ENCODE results near the gene STING1.
"Not testable (repeated sequence)": the region's sequence is repeated elsewhere in the genome, so short reads cannot be mapped to it uniquely, and the experiment has no call there.

Gene STING1

DNA sequence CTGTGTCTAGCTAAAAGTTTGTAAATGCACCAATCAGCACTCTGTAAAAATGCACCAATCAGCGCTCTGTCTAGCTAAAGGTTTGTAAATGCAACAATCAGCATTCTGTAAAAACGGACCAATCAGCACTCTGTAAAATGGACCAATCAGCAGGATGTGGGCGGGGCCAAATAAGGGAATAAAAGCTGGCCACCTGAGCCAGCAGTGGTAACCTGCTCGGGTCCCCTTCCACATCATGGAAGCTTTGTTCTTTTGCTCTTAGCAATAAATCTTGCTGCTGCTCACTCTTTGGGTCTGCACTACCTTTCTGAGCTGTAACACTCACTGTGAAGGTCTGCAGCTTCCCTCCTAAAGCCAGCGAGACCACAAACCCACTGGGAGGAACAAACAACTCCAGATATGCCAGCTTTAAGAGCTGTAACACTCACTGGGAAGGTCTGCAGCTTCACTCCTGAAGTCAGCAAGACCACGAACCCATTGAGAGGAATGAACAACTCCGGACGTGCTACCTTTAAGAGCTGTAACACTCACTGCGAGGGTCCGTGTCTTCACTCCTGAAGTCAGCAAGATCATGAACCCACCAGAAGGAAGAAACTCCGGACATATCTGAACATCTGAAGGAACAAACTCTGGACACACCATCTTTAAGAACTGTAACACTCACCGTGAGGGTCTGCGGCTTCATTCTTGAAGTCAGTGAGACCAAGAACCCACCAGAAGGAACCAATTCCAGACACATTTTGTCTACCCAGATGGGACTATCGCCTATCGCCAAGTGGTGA lies 20.7 kb upstream of the STING1 start:
- not testable (repeated sequence) for H3K4me1 ChIP-seq (ENCODE audit: insufficient read depth, low read length, poor library complexity, severe bottlenecking); H4K20me1 ChIP-seq (ENCODE audit: insufficient read depth, low read length, poor library complexity, severe bottlenecking); H3K9ac ChIP-seq (ENCODE audit: low read depth, low read length, poor library complexity, severe bottlenecking); H3F3A ChIP-seq (ENCODE audit: low read depth); H3K27me3 ChIP-seq (ENCODE audit: insufficient read depth, low read length, poor library complexity, severe bottlenecking); H3K9me3 ChIP-seq (ENCODE audit: insufficient read depth, low read depth, low read length); H3K36me3 ChIP-seq (ENCODE audit: insufficient read depth, low read length); H3K79me2 ChIP-seq (ENCODE audit: insufficient read depth, low read length); H3K9me2 ChIP-seq (replicated peaks; ENCODE audit: low read depth, low read length); H3K4me3 ChIP-seq (ENCODE audit: low read length, poor library complexity, severe bottlenecking); H2AFZ ChIP-seq (ENCODE audit: low read length); H3K4me2 ChIP-seq (ENCODE audit: low read depth, low read length, poor library complexity, severe bottlenecking)

DNA sequence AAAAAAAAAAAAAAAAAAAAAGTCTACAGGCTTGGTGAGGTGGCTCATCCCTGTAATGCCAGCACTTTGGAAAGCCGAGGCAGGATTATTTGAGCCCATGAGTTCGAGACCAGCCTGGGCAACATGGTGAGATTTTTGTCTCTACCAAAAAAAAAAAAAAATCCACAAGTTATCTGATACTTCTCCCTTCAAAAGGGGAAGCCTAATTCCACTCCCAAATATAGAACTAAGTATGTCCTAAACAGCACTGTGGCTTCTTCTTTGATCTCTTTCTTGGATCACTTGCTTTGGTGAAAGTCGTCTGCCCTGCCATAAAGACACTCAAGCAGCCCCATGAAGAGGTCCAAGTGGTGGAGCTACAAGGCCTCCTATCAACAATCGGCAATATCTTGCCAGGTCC lies 18.8 kb upstream of the STING1 start:
- H4K20me1 ChIP-seq (ENCODE audit: insufficient read depth, low read length, poor library complexity, severe bottlenecking) = no peaks in the 10 kb centered on the region
- H3K27me3 ChIP-seq (ENCODE audit: insufficient read depth, low read length, poor library complexity, severe bottlenecking) = no peaks in the 10 kb centered on the region
- no peaks in the 10 kb centered on the region for H3K9me2 ChIP-seq (replicated peaks; ENCODE audit: low read depth, low read length)
- no peak overlapping the region for H2AFZ ChIP-seq (ENCODE audit: low read length)
- H3K4me1 ChIP-seq (ENCODE audit: insufficient read depth, low read length, poor library complexity, severe bottlenecking) = peaks cover 3% of the 10 kb centered on the region
- TF ChIP-seq EZH2phosphoT487 (IDR thresholded peaks at IDR 0.05; ENCODE audit: borderline replicate concordance) = no peak
- TF ChIP-seq, protein P1, sequence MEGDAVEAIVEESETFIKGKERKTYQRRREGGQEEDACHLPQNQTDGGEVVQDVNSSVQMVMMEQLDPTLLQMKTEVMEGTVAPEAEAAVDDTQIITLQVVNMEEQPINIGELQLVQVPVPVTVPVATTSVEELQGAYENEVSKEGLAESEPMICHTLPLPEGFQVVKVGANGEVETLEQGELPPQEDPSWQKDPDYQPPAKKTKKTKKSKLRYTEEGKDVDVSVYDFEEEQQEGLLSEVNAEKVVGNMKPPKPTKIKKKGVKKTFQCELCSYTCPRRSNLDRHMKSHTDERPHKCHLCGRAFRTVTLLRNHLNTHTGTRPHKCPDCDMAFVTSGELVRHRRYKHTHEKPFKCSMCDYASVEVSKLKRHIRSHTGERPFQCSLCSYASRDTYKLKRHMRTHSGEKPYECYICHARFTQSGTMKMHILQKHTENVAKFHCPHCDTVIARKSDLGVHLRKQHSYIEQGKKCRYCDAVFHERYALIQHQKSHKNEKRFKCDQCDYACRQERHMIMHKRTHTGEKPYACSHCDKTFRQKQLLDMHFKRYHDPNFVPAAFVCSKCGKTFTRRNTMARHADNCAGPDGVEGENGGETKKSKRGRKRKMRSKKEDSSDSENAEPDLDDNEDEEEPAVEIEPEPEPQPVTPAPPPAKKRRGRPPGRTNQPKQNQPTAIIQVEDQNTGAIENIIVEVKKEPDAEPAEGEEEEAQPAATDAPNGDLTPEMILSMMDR (conservative IDR thresholded peaks at IDR 0.05; ENCODE audit: low read length) = no peak
- no peak overlapping the region for H3K4me2 ChIP-seq (ENCODE audit: low read depth, low read length, poor library complexity, severe bottlenecking)
- H3K9me3 ChIP-seq (ENCODE audit: insufficient read depth, low read depth, low read length) = no peaks in the 10 kb centered on the region
- H3F3A ChIP-seq (ENCODE audit: low read depth) = no peaks in the 10 kb centered on the region
- H3K36me3 ChIP-seq (ENCODE audit: insufficient read depth, low read length) = no peaks in the 10 kb centered on the region
- H3K9ac ChIP-seq (ENCODE audit: low read depth, low read length, poor library complexity, severe bottlenecking) = no peak overlapping the region
- H3K4me3 ChIP-seq (ENCODE audit: low read length, poor library complexity, severe bottlenecking) = no peak overlapping the region
- H3K79me2 ChIP-seq (ENCODE audit: insufficient read depth, low read length) = no peaks in the 10 kb centered on the region

DNA sequence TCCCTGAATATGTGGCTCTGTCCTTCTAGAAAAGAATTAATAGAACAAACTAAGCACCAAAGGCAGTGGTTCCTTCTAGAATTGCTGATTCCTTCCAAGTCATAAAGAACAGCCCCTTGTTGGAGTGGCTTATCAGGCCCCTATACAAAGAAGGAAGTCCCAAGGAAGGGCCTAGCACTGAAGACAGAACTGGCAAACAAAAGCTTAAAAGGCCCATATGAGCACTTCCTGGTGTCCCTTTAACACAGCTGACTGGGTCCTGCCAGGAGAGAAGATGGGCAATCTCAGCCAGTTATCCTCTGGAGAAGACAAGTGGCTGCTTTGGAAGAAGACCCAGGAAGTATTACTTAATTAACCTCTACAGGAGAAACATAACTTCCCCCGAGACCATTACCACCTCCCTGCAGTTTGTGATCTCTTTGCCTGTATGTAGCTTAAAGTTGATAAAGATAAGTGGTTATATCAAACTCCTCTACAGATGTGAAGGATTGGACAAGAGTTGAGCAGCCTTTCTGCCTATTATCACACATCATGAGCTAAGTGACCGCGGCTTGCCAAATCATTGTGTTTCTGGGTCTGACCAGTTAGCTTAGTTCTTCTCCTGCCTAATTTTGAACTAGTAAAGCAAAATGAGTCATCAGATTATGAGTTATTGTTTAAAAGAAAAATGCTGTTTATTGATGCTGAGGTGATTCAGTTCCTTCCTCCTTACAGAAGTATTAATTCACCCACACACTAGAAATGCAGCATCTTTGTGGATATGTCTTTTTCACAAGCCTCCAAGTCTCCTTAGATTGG lies 13.3 kb upstream of the STING1 start:
- no peaks in the 10 kb centered on the region for H3K9me3 ChIP-seq (ENCODE audit: insufficient read depth, low read depth, low read length)
- no peak overlapping the region for H3K9ac ChIP-seq (ENCODE audit: low read depth, low read length, poor library complexity, severe bottlenecking)
- H2AFZ ChIP-seq (ENCODE audit: low read length) = peak overlapping the region; percentile 83
- H3K79me2 ChIP-seq (ENCODE audit: insufficient read depth, low read length) = no peaks in the 10 kb centered on the region
- no peaks in the 10 kb centered on the region for H3F3A ChIP-seq (ENCODE audit: low read depth)
- TF ChIP-seq EZH2phosphoT487 (IDR thresholded peaks at IDR 0.05; ENCODE audit: borderline replicate concordance) = no peak
- TF ChIP-seq, protein P1 (conservative IDR thresholded peaks at IDR 0.05; ENCODE audit: low read length) = no peak
- no peaks in the 10 kb centered on the region for H4K20me1 ChIP-seq (ENCODE audit: insufficient read depth, low read length, poor library complexity, severe bottlenecking)
- no peaks in the 10 kb centered on the region for H3K9me2 ChIP-seq (replicated peaks; ENCODE audit: low read depth, low read length)
- H3K4me2 ChIP-seq (ENCODE audit: low read depth, low read length, poor library complexity, severe bottlenecking) = no peak overlapping the region
- no peaks in the 10 kb centered on the region for H3K27me3 ChIP-seq (ENCODE audit: insufficient read depth, low read length, poor library complexity, severe bottlenecking)
- no peak overlapping the region for H3K4me3 ChIP-seq (ENCODE audit: low read length, poor library complexity, severe bottlenecking)
- no peaks in the 10 kb centered on the region for H3K36me3 ChIP-seq (ENCODE audit: insufficient read depth, low read length)
- H3K4me1 ChIP-seq (ENCODE audit: insufficient read depth, low read length, poor library complexity, severe bottlenecking) = peaks cover 31% of the 10 kb centered on the region
